ENCODE measurements around the gene TRERF1.

GRCh38 chr6:42179945-42180313 lies 271.8 kb downstream of the TRERF1 start:
- TF ChIP-seq NR1H2 (CRISPR knock-in tag; IDR thresholded peaks at IDR 0.05) (no peak), CTCF (IDR thresholded peaks at IDR 0.05) (no peak), RELA (CRISPR knock-in tag; IDR thresholded peaks at IDR 0.05; ENCODE audit: borderline replicate concordance) (no peak), TEAD1 (CRISPR knock-in tag; IDR thresholded peaks at IDR 0.05) (no peak), MLX (CRISPR knock-in tag; IDR thresholded peaks at IDR 0.05) (no peak), ZNF263 (CRISPR knock-in tag; IDR thresholded peaks at IDR 0.05; ENCODE audit: low read depth) (no peak)

Data from WTC11 (cell line).